ENCODE measurements around the gene ATP6V0B. TPM values are rescaled to one million over a fixed set of nuclear protein-coding genes. Genes with fewer than 3 reads are reported as not detected.

Gene ATP6V0B
- total RNA-seq, 1 donor from 2014 or later = 98.3 TPM

GRCh38 chr1:43946236-43947060 lies 28.3 kb upstream of the ATP6V0B start, which contains the start of gene IPO13:
Gene IPO13 (plus strand): TSS chr1:43946950. CDS start chr1:43947601, 651 bp downstream.
- DNase-seq (ENCODE audit: low spot score) = peak; percentile 94

- no peak for DNase-seq (ENCODE audit: low spot score)
Observed at GRCh38 chr1:43947061-43947873, 27.5 kb upstream of the ATP6V0B start.

GRCh38 chr1:43947874-43948437 lies 26.8 kb upstream of the ATP6V0B start:
- DNase-seq (ENCODE audit: low spot score) = no peak

GRCh38 chr1:43949678-43950077 lies 25.1 kb upstream of the ATP6V0B start:
- no peak for DNase-seq (ENCODE audit: low spot score)

- no peak for DNase-seq (ENCODE audit: low spot score)
Observed at GRCh38 chr1:43951021-43951985, 23.5 kb upstream of the ATP6V0B start.

GRCh38 chr1:43952731-43953346 lies 21.9 kb upstream of the ATP6V0B start:
- no peak for DNase-seq (ENCODE audit: low spot score)

GRCh38 chr1:43953361-43953760 lies 21.4 kb upstream of the ATP6V0B start:
- DNase-seq (ENCODE audit: low spot score) = no peak

GRCh38 chr1:43954036-43954435 lies 20.7 kb upstream of the ATP6V0B start:
- no peak for DNase-seq (ENCODE audit: low spot score)

GRCh38 chr1:43956234-43956633 lies 18.5 kb upstream of the ATP6V0B start:
- DNase-seq (ENCODE audit: low spot score) = no peak

GRCh38 chr1:43957407-43958040 lies 17.2 kb upstream of the ATP6V0B start:
- no peak for DNase-seq (ENCODE audit: low spot score)

GRCh38 chr1:43958351-43959255 lies 16.2 kb upstream of the ATP6V0B start:
- no peak for DNase-seq (ENCODE audit: low spot score)

GRCh38 chr1:43960798-43961197 lies 14.0 kb upstream of the ATP6V0B start:
- DNase-seq (ENCODE audit: low spot score) = no peak

- DNase-seq (ENCODE audit: low spot score) = no peak
Observed at GRCh38 chr1:43961692-43962091, 13.1 kb upstream of the ATP6V0B start.

- DNase-seq (ENCODE audit: low spot score) = no peak
Observed at GRCh38 chr1:43962324-43962723, 12.4 kb upstream of the ATP6V0B start.

- DNase-seq (ENCODE audit: low spot score) = no peak
Observed at GRCh38 chr1:43963006-43963405, 11.8 kb upstream of the ATP6V0B start.

GRCh38 chr1:43963890-43964289 lies 10.9 kb upstream of the ATP6V0B start:
- no peak for DNase-seq (ENCODE audit: low spot score)

GRCh38 chr1:43965316-43965715 lies 9.4 kb upstream of the ATP6V0B start:
- DNase-seq (ENCODE audit: low spot score) = no peak

GRCh38 chr1:43968348-43968948 lies 6.3 kb upstream of the ATP6V0B start:
- DNase-seq (ENCODE audit: low spot score) = no peak

GRCh38 chr1:43969416-43969745 lies 5.4 kb upstream of the ATP6V0B start:
- no peak for DNase-seq (ENCODE audit: low spot score)

All from ureter (tissue), 1 donor.